Keratinocyte (primary cell): ENCODE measurements around the gene CC2D2A. TPM values are rescaled to one million over a fixed set of nuclear protein-coding genes. Genes with fewer than 3 reads are reported as not detected.

Experiments
- DNase-seq: peaks from one replicate; pipeline ENCODE4 v3.0.0-alpha.2; 2011; ENCODE audit warnings: low read depth, missing footprints, low spot score
- FAIRE-seq: peaks from 2 replicates; lab custom pipeline; 2011; peaks lifted over from hg19 to GRCh38; lab: Jason Lieb, UNC
- H2AFZ ChIP-seq: 2 replicates; pipeline ENCODE4 v1.6.0; 2012; ENCODE audit warnings: low read length, control low read depth, inconsistent platforms; ENCODE audit not compliant: control insufficient read depth
- H3K27ac ChIP-seq: 2 replicates; pipeline ENCODE4 v1.5.1; 2011; ENCODE audit warnings: low read length; ENCODE audit not compliant: control insufficient read depth, insufficient read depth
- H3K27me3 ChIP-seq: 3 replicates; pipeline ENCODE4 v1.6.0; 2011; ENCODE audit warnings: low read length; ENCODE audit not compliant: control insufficient read depth, insufficient read depth; ENCODE audit errors: extremely low read depth
- H3K36me3 ChIP-seq, 2 experiments: 2 replicates in 1 of 2; 3 replicates in 1 of 2; pipeline ENCODE4 v1.5.1; 2011; ENCODE audit warnings: low read length in 2 of 2, mild to moderate bottlenecking in 1 of 2; ENCODE audit not compliant: control insufficient read depth in 2 of 2, insufficient read depth in 2 of 2; ENCODE audit errors: extremely low read depth in 1 of 2
- H3K4me1 ChIP-seq: 3 replicates; pipeline ENCODE4 v1.5.1; 2011; ENCODE audit warnings: low read length; ENCODE audit not compliant: control insufficient read depth, insufficient read depth; ENCODE audit errors: extremely low read depth
- H3K4me2 ChIP-seq: 3 replicates; pipeline ENCODE4 v1.6.0; 2011; ENCODE audit warnings: low read depth, low read length; ENCODE audit not compliant: control insufficient read depth, insufficient read depth; ENCODE audit errors: extremely low read depth
- H3K4me3 ChIP-seq, 3 experiments: fragments of 200-600 bp in 1 of 3; sonication (generic) in 1 of 3; 2 replicates in 2 of 3; 3 replicates in 1 of 3; pipeline ENCODE4 v1.5.1; 2011 to 2016; ENCODE audit warnings: low read length in 3 of 3, mild to moderate bottlenecking in 3 of 3, control low read depth in 2 of 3, inconsistent platforms in 1 of 3, low read depth in 1 of 3, mixed read lengths in 1 of 3, mixed run types in 1 of 3, moderate library complexity in 1 of 3; ENCODE audit not compliant: control insufficient read depth in 2 of 3, insufficient read depth in 2 of 3; ENCODE audit errors: extremely low read depth in 1 of 3
- H3K79me2 ChIP-seq: 2 replicates; pipeline ENCODE4 v1.6.0; 2012; ENCODE audit warnings: low read length; ENCODE audit not compliant: control insufficient read depth, insufficient read depth
- H3K9ac ChIP-seq: 3 replicates; pipeline ENCODE4 v1.6.0; 2011; ENCODE audit warnings: low read length; ENCODE audit not compliant: control insufficient read depth, insufficient read depth; ENCODE audit errors: extremely low read depth
- H3K9me1 ChIP-seq: 3 replicates; pipeline ENCODE4 v1.6.0; 2011; ENCODE audit warnings: low read length; ENCODE audit not compliant: control insufficient read depth, insufficient read depth; ENCODE audit errors: extremely low read depth
- H3K9me3 ChIP-seq: 2 replicates; pipeline ENCODE4 v1.5.1; 2012; ENCODE audit warnings: low read depth, low read length; ENCODE audit not compliant: control insufficient read depth
- H4K20me1 ChIP-seq: 3 replicates; pipeline ENCODE4 v1.6.0; 2011; ENCODE audit warnings: low read length; ENCODE audit not compliant: control insufficient read depth, insufficient read depth; ENCODE audit errors: extremely low read depth
- CTCF ChIP-seq, 3 experiments: IDR thresholded peaks in 1 of 3; conservative IDR thresholded peaks in 1 of 3; optimal IDR thresholded peaks in 1 of 3; 2 replicates in 2 of 3; 3 replicates in 1 of 3; pipeline versions ENCODE3 to v1.5.1; 2011; ENCODE audit warnings: low read length in 3 of 3, mild to moderate bottlenecking in 3 of 3, moderate library complexity in 2 of 3, control low read depth in 1 of 3, inconsistent platforms in 1 of 3; ENCODE audit not compliant: insufficient read depth in 2 of 3; ENCODE audit errors: extremely low read depth in 1 of 3
- EZH2 ChIP-seq: IDR thresholded peaks from one replicate; pipeline ENCODE4 v1.6.1; 2012; ENCODE audit warnings: inconsistent platforms, mild to moderate bottlenecking, low read length, moderate library complexity
- dilution Hi-C: fragments of 300-500 bp; cut with MboI; formaldehyde crosslinking; loops from one replicate; pipeline ENCODE4 v1.7.0; 2020; ENCODE audit warnings: low sequenced_read_pairs; ENCODE audit not compliant: extremely low pct_ligation_motif_present
- polyA plus RNA-seq, 5 experiments: library from polyadenylated mRNA; depleted of rRNA in 3 of 5; stranded (reverse) in 3 of 5; stranded (forward) in 1 of 5; unstranded in 1 of 5; fragments of >200 nt; gene quantifications; 1 replicate in 1 of 5; 2 replicates in 3 of 5; 3 replicates in 1 of 5; pipeline versions ENCODE4 v1.2.1 to v1.2.3, GENCODE V29; 2011 to 2012; ENCODE audit warnings: missing spikeins in 2 of 5, low read depth in 1 of 5, low replicate concordance in 1 of 5

CC2D2A gene
- polyA plus RNA-seq, 1 donor (not counting 4 experiments of a cell fraction or from before 2014, with no cell fraction given) = 11.8 TPM

- dilution Hi-C loops = no loop called here
- TF ChIP-seq EZH2 (no peak), CTCF (optimal IDR thresholded peaks at IDR 0.05 in 1 of 3, IDR thresholded peaks at IDR 0.05 in 1 of 3, conservative IDR thresholded peaks at IDR 0.05 in 1 of 3; ENCODE audit: extremely low read depth in 1 of 3, insufficient read depth in 2 of 3, low read length in 3 of 3) (no peak)
- no peak for DNase-seq
- Histone ChIP-seq H3K9me1 (no peaks in the 10 kb centered on the region), H3K9me3 (no peaks in the 10 kb centered on the region), H3K27me3 (no peaks in the 10 kb centered on the region), H3K79me2 (no peaks in the 10 kb centered on the region), H2AFZ (no peak overlapping the region), H3K4me1 (peaks cover 10% of the 10 kb centered on the region), H3K4me3 (no peak overlapping the region), H3K9ac (no peak overlapping the region), H3K4me2 (no peak overlapping the region), H3K27ac (no peak overlapping the region), H4K20me1 (no peaks in the 10 kb centered on the region), H3K36me3 (peaks cover 7% of the 10 kb centered on the region in 2 experiments)
- FAIRE-seq = no peak
These were observed 94.2 kb downstream of the CC2D2A start for GRCh38 chr4:15563871-15564270.

GRCh38 chr4:15568821-15569220 is 99.1 kb downstream of the CC2D2A start:
- DNase-seq = no peak
- TF ChIP-seq EZH2 (no peak), CTCF (optimal IDR thresholded peaks at IDR 0.05 in 1 of 3, IDR thresholded peaks at IDR 0.05 in 1 of 3, conservative IDR thresholded peaks at IDR 0.05 in 1 of 3; ENCODE audit: extremely low read depth in 1 of 3, insufficient read depth in 2 of 3, low read length in 3 of 3) (no peak)
- Histone ChIP-seq H2AFZ (no peak overlapping the region), H3K4me2 (no peak overlapping the region), H3K27me3 (no peaks in the 10 kb centered on the region), H3K36me3 (peaks cover 2 to 3% of the 10 kb centered on the region in 2 experiments), H3K9me1 (no peaks in the 10 kb centered on the region), H3K4me1 (no peaks in the 10 kb centered on the region), H3K27ac (no peak overlapping the region), H3K79me2 (no peaks in the 10 kb centered on the region), H3K9ac (no peak overlapping the region), H3K4me3 (no peak overlapping the region), H3K9me3 (no peaks in the 10 kb centered on the region), H4K20me1 (no peaks in the 10 kb centered on the region)
- FAIRE-seq = no peak
- dilution Hi-C loops = no loop called here
